HCT116 (cell line): ENCODE data around the gene FARP1. TPM values are rescaled to one million over a fixed set of nuclear protein-coding genes. Genes with fewer than 3 reads are reported as not detected.

Experiments
- ATAC-seq: fragments of 200-7000 bp; cut with Tn5 transposase; 2 replicates; pipeline ENCODE4 v1.9.1; 2020; ENCODE audit warnings: mild to moderate bottlenecking, moderate library complexity
- BruUV-seq: library from RNA; stranded (reverse); fragments of 400-500 nt; replicated peaks from 2 replicates; lab custom pipeline; 2021; lab: Mats Ljungman, UMichigan
- CTCF ChIA-PET: fragments of 300-600 bp; sonication (Branson Sonifier 250); formaldehyde crosslinking; loops from one replicate; lab custom pipeline; 2021; ENCODE audit warnings: antibody characterized with exemption; lab: Charles Lee
- POLR2A ChIA-PET: fragments of 300-600, 350-600 bp; sonication (Branson Sonifier 250); formaldehyde crosslinking; loops from one replicate; lab custom pipeline; 2021; ENCODE audit warnings: antibody characterized with exemption; lab: Charles Lee
- RAD21 ChIA-PET, 2 experiments: fragments of 300-600 bp; sonication (Branson Sonifier 250); formaldehyde crosslinking; loops; one replicate each; lab custom pipeline; 2023; ENCODE audit warnings: low total read pairs in 2 of 2; ENCODE audit not compliant: uncharacterized antibody in 2 of 2, unreplicated experiment in 2 of 2, low non-redundant PET in 1 of 2; lab: Charles Lee
- DNase-seq: peaks from one replicate; pipeline ENCODE4 v3.0.0-alpha.2; 2010; ENCODE audit warnings: low read depth, low spot score
- H2AFZ ChIP-seq: fragments of 200-600 bp; shearing (Covaris generic), sonication (generic); 2 replicates; pipeline ENCODE4 v1.6.1; 2017; ENCODE audit warnings: low read depth, mixed run types, mixed read lengths, antibody characterized with exemption, low read length; ENCODE audit not compliant: poor library complexity, severe bottlenecking
- H3K27ac ChIP-seq: 2 replicates; pipeline ENCODE4 v1.5.1; 2012; ENCODE audit warnings: low read depth, low read length
- H3K27me3 ChIP-seq: fragments of 200-600 bp; sonication (generic); 2 replicates; pipeline ENCODE4 v1.6.1; 2016; ENCODE audit warnings: mixed run types, low read length, mixed read lengths; ENCODE audit not compliant: insufficient read depth
- H3K36me3 ChIP-seq, 2 experiments: fragments of 200-500 bp in 1 of 2; fragments of 200-600 bp in 1 of 2; sonication (Bioruptor generic) in 1 of 2; sonication (generic) in 1 of 2; 2 replicates each; pipeline versions ENCODE4 v1.5.1 to v1.6.1; 2014 to 2016; ENCODE audit warnings: low read length in 2 of 2, inconsistent platforms in 1 of 2, mixed read lengths in 1 of 2, mixed run types in 1 of 2; ENCODE audit not compliant: insufficient read depth in 2 of 2, control insufficient read depth in 1 of 2
- H3K4me1 ChIP-seq, 2 experiments: fragments of 200-600 bp in 1 of 2; sonication (generic) in 1 of 2; 2 replicates each; pipeline versions ENCODE4 v1.5.1 to v1.6.1; 2012 to 2017; ENCODE audit warnings: low read length in 2 of 2, inconsistent platforms in 1 of 2, mild to moderate bottlenecking in 1 of 2, mixed read lengths in 1 of 2, mixed run types in 1 of 2, moderate library complexity in 1 of 2; ENCODE audit not compliant: insufficient read depth in 2 of 2, control insufficient read depth in 1 of 2
- H3K4me2 ChIP-seq: fragments of 200-600 bp; sonication (generic); 2 replicates; pipeline ENCODE4 v1.6.1; 2017; ENCODE audit warnings: mixed run types, low read length, mixed read lengths
- H3K4me3 ChIP-seq, 2 experiments: fragments of 200-600 bp in 1 of 2; sonication (generic) in 1 of 2; replicated peaks in 1 of 2; 2 replicates each; pipeline ENCODE4 v1.5.1; 2011 to 2016; ENCODE audit warnings: low read length in 2 of 2, control low read depth in 1 of 2, low read depth in 1 of 2, mild to moderate bottlenecking in 1 of 2, mixed read lengths in 1 of 2, mixed run types in 1 of 2
- H3K79me2 ChIP-seq: fragments of 200-600 bp; sonication (generic); 2 replicates; pipeline ENCODE4 v1.6.1; 2017; ENCODE audit warnings: mild to moderate bottlenecking, mixed run types, low read length, moderate library complexity, mixed read lengths; ENCODE audit not compliant: insufficient read depth
- H3K9ac ChIP-seq: fragments of 200-600 bp; sonication (generic); 2 replicates; pipeline ENCODE4 v1.6.1; 2016; ENCODE audit warnings: low read length, mixed read lengths
- H3K9me2 ChIP-seq: fragments of 200-600 bp; sonication (generic), shearing (Covaris generic); 2 replicates; pipeline ENCODE4 v1.6.1; 2017; ENCODE audit warnings: mixed run types, mild to moderate bottlenecking, moderate library complexity; ENCODE audit not compliant: insufficient read depth
- H3K9me3 ChIP-seq, 2 experiments: fragments of 200-500 bp in 1 of 2; fragments of 200-600 bp in 1 of 2; sonication (Bioruptor generic) in 1 of 2; sonication (generic) in 1 of 2; 2 replicates each; pipeline ENCODE4 v1.6.1; 2014 to 2017; ENCODE audit warnings: low read length in 2 of 2, mixed read lengths in 2 of 2, inconsistent platforms in 1 of 2, low read depth in 1 of 2, mild to moderate bottlenecking in 1 of 2, mixed run types in 1 of 2, moderate library complexity in 1 of 2; ENCODE audit not compliant: control insufficient read depth in 1 of 2, insufficient read depth in 1 of 2
- H4K20me1 ChIP-seq: fragments of 200-600 bp; sonication (generic), shearing (Covaris generic); 2 replicates; pipeline ENCODE4 v1.6.1; 2017; ENCODE audit warnings: mixed run types, mild to moderate bottlenecking, moderate library complexity; ENCODE audit not compliant: insufficient read depth
- ATF3 ChIP-seq: IDR thresholded peaks from 2 replicates; pipeline ENCODE4 v1.6.1; 2012
- ELF1 ChIP-seq: IDR thresholded peaks from 2 replicates; pipeline ENCODE4 v1.6.1; 2012; ENCODE audit warnings: low read depth, borderline replicate concordance
- EZH2phosphoT487 ChIP-seq: fragments of 200-600 bp; IDR thresholded peaks from 2 replicates; pipeline ENCODE4 v1.6.1; 2018; ENCODE audit warnings: antibody characterized with exemption, borderline replicate concordance
- SP1 ChIP-seq: IDR thresholded peaks from 2 replicates; pipeline ENCODE4 v1.6.1; 2012; ENCODE audit warnings: low read depth
- TCF7L2 ChIP-seq: IDR thresholded peaks from 2 replicates; pipeline ENCODE4 v1.7.0; 2011; ENCODE audit warnings: borderline replicate concordance, inconsistent platforms; ENCODE audit not compliant: insufficient read depth, insufficient read length; ENCODE audit errors: extremely low read depth
- intact Hi-C: fragments of 100-400 bp; cut with micrococcal nuclease; formaldehyde crosslinking; loops from 2 replicates; pipeline ENCODE4 v1.10.0; 2022
- total RNA-seq: library from RNA; stranded (reverse); gene quantifications from one replicate; pipeline ENCODE4 v1.2.1, GENCODE V29; 2021; ENCODE audit not compliant: unreplicated experiment
- TF ChIP-seq, protein P1 (sequence below), 3 experiments: fragments of 200-600 bp in 1 of 3; sonication (generic) in 1 of 3; IDR thresholded peaks in 2 of 3; conservative IDR thresholded peaks in 1 of 3; 2 replicates each; pipeline ENCODE4 v1.5.1; 2012 to 2017; ENCODE audit warnings: low read depth in 2 of 3, low read length in 2 of 3, antibody characterized with exemption in 1 of 3, borderline replicate concordance in 1 of 3, control low read depth in 1 of 3, mild to moderate bottlenecking in 1 of 3, mixed read lengths in 1 of 3, mixed run types in 1 of 3, moderate library complexity in 1 of 3; ENCODE audit not compliant: insufficient read depth in 1 of 3
- TF ChIP-seq, protein P2 (sequence below): IDR thresholded peaks from 2 replicates; pipeline ENCODE4 v1.6.1; 2011; ENCODE audit warnings: mild to moderate bottlenecking, low read length, moderate library complexity; ENCODE audit not compliant: insufficient replicate concordance; ENCODE audit errors: extremely low read depth

FARP1 gene
- total RNA-seq, 1 experiment from 2014 or later, result 30.5 TPM

- TF ChIP-seq, protein P1, sequence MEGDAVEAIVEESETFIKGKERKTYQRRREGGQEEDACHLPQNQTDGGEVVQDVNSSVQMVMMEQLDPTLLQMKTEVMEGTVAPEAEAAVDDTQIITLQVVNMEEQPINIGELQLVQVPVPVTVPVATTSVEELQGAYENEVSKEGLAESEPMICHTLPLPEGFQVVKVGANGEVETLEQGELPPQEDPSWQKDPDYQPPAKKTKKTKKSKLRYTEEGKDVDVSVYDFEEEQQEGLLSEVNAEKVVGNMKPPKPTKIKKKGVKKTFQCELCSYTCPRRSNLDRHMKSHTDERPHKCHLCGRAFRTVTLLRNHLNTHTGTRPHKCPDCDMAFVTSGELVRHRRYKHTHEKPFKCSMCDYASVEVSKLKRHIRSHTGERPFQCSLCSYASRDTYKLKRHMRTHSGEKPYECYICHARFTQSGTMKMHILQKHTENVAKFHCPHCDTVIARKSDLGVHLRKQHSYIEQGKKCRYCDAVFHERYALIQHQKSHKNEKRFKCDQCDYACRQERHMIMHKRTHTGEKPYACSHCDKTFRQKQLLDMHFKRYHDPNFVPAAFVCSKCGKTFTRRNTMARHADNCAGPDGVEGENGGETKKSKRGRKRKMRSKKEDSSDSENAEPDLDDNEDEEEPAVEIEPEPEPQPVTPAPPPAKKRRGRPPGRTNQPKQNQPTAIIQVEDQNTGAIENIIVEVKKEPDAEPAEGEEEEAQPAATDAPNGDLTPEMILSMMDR (IDR thresholded peaks at IDR 0.05 in 2 of 3, conservative IDR thresholded peaks at IDR 0.05 in 1 of 3; ENCODE audit: borderline replicate concordance in 1 of 3, insufficient read depth in 1 of 3, low read depth in 2 of 3, low read length in 2 of 3), result no peak
- TF ChIP-seq EZH2phosphoT487, result no peak
Observed at GRCh38 chr13:98100481-98100880, 42.4 kb upstream of the FARP1 start (continued).

GRCh38 chr13:98103531-98103930 lies 39.4 kb upstream of the FARP1 start:
- RAD21 ChIA-PET, result no interaction called here
- Histone ChIP-seq H3K36me3 (no peaks in the 10 kb centered on the region), H2AFZ (no peak overlapping the region), H3K27ac (no peak overlapping the region), H3K4me2 (no peak overlapping the region), H3K27me3 (no peaks in the 10 kb centered on the region), H3K9ac (no peak overlapping the region), H3K4me3 (no peak overlapping the region), H3K79me2 (no peaks in the 10 kb centered on the region), H4K20me1 (no peaks in the 10 kb centered on the region), H3K9me3 (no peaks in the 10 kb centered on the region; a peak in 1 of 4 replicates), H3K9me2 (no peaks in the 10 kb centered on the region), H3K4me1 (no peaks in the 10 kb centered on the region)
- TF ChIP-seq ATF3 (no peak), ELF1 (no peak), TCF7L2 (no peak), SP1 (no peak)
- TF ChIP-seq, protein P2, sequence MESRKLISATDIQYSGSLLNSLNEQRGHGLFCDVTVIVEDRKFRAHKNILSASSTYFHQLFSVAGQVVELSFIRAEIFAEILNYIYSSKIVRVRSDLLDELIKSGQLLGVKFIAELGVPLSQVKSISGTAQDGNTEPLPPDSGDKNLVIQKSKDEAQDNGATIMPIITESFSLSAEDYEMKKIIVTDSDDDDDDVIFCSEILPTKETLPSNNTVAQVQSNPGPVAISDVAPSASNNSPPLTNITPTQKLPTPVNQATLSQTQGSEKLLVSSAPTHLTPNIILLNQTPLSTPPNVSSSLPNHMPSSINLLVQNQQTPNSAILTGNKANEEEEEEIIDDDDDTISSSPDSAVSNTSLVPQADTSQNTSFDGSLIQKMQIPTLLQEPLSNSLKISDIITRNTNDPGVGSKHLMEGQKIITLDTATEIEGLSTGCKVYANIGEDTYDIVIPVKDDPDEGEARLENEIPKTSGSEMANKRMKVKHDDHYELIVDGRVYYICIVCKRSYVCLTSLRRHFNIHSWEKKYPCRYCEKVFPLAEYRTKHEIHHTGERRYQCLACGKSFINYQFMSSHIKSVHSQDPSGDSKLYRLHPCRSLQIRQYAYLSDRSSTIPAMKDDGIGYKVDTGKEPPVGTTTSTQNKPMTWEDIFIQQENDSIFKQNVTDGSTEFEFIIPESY, result no peak
- intact Hi-C loops, result no loop called here
- BruUV-seq, result no TSS peak
- no peak for ATAC-seq
- CTCF ChIA-PET, result no interaction called here
- DNase-seq, result no peak
- POLR2A ChIA-PET, result no interaction called here
